ENCODE measurements around the gene VPS41.

VPS41 gene

DNA sequence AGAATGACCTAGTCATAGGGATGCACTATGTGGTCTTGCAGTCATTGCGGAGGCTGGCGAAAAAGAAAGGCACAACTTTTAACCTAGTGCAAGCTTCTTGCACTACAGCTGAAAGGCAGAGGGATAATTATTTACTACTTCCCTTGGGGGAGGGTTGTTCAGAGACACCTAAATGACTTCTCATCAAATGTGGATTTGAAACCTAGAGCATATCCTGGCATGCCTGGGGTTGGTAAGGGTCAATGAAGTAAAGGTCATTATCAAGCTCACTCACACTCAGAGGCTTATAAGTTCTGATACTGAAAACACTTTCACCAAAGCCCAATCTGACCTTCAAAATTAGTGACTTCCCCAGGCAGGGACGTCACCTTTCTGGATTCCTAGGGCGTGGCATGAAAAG is 168.9 kb downstream of the VPS41 start:
- DNase-seq (ENCODE audit: low read depth in 2 of 3, low spot score in 2 of 3): no peak

GRCh38 chr7:38736138-38736537 is 172.9 kb downstream of the VPS41 start:
- no peak for DNase-seq (ENCODE audit: low read depth in 2 of 3, low spot score in 2 of 3)

DNA sequence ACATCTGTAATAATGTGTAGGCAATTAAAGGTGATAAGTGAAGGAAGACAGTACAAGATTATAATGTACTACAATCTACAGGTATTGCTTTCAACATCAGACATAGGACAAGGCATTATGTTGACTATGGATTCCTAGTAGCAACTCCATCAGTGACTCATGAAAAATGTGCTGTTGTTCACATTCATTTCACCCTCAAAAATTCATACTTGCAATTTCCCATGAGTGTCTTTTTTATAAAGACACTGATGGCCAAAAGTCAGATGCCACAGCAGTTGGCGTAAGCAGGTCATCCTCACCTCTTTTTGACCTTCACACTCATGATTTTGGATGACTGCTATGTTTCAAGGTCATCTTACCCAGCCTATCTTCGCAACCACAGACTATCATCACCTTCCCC is 177.8 kb downstream of the VPS41 start:
- no peak for DNase-seq (ENCODE audit: low read depth in 2 of 3, low spot score in 2 of 3)

DNA sequence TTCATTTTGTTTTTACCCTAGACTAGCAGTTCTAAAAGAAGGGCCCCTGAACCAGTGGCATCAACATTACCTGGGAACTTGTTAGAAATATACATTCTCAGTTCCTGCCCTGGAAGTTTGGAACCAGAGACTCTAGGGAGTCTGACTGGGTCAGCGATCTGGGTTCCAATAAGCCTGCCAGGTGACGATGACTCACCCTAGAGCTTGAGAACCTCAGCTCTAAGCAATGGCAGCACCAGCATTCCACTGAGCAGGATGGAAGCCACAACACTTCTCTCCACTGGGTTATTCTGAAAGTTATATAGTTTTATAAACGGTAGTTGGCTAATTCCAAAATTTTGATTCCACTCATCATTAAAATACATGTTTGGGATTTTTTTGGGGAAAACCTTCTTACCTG is 180.8 kb downstream of the VPS41 start:
- no peak for DNase-seq (ENCODE audit: low read depth in 2 of 3, low spot score in 2 of 3)

DNA sequence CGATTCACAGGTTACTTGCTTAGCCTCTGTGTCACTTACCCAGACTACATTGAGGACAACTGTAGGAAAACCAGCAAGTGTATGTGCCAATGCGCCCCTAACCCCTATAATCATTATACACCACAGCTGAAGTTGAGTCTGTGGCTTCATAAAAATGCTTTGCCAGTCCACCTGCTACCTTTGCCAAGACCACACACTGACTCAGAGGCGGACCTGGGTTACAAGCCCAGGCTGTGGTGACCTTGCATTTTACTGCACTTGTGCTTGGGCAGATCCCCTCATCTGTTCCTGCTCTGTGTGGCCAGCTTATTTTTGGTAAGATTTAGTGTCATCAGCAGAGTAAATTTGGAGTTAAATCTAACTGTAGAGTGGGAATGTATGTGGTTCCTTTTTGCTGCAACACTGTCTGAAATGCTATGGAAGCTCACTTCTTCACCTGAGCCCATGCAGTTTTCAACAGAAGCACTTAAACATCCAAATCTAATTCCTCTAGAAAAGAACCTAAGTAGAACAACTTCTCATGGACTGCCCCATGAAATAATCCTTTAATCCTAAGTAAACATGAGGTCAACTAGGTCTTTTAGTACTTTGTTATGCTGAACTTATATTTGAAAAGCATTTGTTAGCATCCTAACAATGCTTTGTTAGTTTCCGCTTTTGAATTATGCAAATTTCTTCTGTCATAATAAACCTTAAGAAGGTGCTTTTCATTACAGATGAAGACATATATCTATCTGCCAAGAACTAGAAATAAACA is 181.6 kb downstream of the VPS41 start:
- no peak for DNase-seq (ENCODE audit: low read depth in 2 of 3, low spot score in 2 of 3)

DNA sequence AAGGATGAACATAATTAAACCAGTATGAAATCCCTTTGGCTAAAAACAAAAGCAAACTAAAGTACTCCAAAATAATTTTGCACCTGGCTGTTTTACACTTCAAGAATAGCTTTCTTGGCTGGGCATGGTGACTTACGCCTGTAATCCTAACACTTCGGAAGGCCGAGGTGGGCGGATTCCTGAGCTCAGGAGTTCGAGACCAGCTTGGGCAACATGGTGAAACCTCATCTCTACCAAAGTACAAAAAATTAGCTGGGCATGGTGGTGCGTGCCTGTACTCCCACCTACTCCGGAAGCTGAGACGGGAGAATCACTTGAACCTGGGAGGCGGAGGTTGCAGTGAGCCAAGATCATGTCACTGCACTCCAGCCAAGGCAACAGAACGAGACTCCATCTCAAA is 185.7 kb downstream of the VPS41 start:
- DNase-seq (ENCODE audit: low read depth in 2 of 3, low spot score in 2 of 3): no peak

DNA sequence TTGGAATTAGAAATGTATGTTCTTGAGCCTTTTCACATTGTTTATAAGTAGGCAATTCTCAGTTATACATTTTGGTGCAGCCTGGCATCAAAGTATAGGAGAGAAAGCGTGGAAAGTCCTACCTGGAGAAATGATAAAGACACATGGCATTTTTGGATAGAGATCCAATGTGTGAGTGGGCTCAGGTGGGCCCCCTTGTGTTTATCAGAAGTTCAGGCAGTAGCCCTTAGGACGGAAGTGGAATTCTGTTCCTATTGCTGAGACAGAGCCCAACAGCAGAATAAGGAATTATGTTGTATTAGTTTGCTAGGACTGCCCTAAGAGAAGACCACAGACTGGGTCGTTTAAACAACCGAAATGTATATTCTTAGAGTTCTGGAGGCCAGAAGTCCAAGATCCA is 192.6 kb downstream of the VPS41 start:
- DNase-seq (ENCODE audit: low read depth in 2 of 3, low spot score in 2 of 3): no peak

GRCh38 chr7:38709123-38709522 is 199.9 kb downstream of the VPS41 start:
- no peak for DNase-seq (ENCODE audit: low read depth in 2 of 3, low spot score in 2 of 3)

- DNase-seq (ENCODE audit: low read depth in 2 of 3, low spot score in 2 of 3): no peak
Measured at GRCh38 chr7:38704751-38705150, 204.2 kb downstream of the VPS41 start.

DNA sequence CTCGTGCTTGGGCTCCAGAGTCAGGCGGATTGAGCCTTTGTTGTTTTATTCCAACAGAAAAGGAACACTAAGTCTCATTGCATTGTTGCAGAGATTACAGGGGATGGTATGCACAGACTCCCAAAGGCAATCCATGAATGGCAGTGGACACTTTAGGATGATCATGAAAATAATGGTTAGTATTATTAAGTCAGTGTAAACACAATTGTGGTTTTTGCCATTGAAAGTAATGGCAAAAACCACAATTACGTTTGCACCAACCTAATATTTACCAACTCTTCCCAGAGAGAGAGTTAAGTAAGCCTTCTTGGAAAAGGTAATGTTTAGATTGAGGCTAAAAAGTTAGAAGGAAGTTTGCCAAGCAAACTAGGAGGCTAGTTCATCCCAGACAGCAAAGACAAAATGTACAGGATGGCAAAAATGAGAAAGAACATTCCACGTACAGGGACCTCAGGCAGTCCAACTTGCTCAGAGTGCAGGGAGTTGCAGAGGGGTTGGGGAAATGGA is 204.9 kb downstream of the VPS41 start:
- no peak for DNase-seq (ENCODE audit: low read depth in 2 of 3, low spot score in 2 of 3)

- DNase-seq (ENCODE audit: low read depth in 2 of 3, low spot score in 2 of 3): no peak
Measured at GRCh38 chr7:38703093-38703492, 205.9 kb downstream of the VPS41 start.

- DNase-seq (ENCODE audit: low read depth in 2 of 3, low spot score in 2 of 3): no peak
Measured at GRCh38 chr7:38702002-38702535, 206.9 kb downstream of the VPS41 start.

DNA sequence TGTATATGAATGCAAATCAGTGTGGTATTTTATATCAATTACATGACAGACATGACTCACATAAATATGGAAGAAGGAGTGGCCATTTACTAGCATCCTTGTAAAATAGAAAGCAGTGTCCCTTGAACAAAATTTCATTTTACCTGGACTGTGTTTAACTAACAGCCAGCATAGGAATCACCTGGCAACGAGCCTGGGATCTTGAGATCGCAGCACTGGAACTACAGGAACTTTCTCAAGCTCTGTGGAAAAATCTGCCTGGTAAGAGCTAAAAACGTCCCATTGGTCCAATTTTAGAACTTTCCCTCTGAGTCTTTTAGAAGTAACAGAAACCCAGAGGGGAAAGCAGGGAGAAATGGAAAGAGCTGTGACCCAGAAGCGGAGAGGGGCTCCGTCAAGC is 208.9 kb downstream of the VPS41 start:
- no peak for DNase-seq (ENCODE audit: low read depth in 2 of 3, low spot score in 2 of 3)

GRCh38 chr7:38699471-38699870 is 209.5 kb downstream of the VPS41 start:
- DNase-seq (ENCODE audit: low read depth in 2 of 3, low spot score in 2 of 3): no peak

DNA sequence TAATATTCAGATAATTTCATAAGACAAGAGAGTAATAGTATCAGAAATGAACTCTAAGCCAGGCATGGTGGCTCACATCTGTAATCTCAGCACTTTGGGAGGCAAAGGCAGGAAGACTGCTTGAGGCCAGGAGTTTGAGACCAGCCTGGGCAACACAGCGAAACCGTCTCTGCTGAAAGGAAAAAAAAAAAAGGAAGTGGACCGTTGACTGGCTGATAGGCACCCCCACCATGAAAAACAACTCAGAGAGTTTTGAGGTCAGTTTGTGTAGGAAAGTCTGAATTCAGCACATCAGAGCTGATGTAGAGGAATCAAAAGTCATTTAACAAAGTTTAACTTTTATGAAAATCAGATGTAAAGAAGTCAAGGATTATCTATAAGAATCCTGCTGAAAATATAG is 214.7 kb downstream of the VPS41 start:
- no peak for DNase-seq (ENCODE audit: low read depth in 2 of 3, low spot score in 2 of 3)

- no peak for DNase-seq (ENCODE audit: low read depth in 2 of 3, low spot score in 2 of 3)
Measured at GRCh38 chr7:38686888-38687287, 222.1 kb downstream of the VPS41 start.

DNA sequence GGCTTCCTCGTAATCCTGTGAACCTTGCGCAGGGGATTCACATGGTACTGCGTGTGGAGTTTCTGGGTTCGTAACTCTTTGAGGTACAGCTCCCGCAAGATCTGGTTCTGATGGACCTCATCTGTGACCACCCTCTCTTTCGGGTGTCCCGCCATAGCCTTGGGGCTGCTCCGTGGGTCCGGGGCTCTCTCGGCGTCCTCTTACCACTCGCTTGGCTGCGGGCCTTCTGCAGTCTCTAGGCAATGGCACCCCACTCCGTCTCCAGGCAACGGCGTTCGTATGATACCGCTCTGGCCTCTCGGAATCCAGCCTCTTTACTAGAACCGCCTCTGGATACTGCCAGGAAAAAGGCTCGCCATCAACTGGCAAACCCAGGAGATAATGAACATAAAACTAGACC is 223.1 kb downstream of the VPS41 start:
- DNase-seq (ENCODE audit: low read depth in 2 of 3, low spot score in 2 of 3): no peak

DNA sequence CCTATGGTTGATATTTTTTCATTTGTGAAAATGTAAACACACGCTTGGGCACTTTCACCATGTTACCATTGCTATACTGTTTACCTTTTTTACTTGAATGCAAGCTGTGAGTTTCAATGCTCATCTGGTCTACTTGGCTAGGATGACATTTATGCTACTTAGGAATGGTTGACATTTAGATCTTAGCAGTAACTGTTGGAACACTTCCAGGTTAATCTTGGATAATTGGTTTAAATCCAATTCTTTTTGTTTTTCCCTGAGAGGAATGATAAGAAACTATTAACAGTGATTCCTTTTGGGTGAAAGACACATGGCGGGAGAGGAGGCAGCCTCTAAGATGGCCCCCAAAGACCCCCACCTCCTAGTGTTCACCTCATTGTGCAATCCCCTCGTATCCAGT is 226.4 kb downstream of the VPS41 start:
- no peak for DNase-seq (ENCODE audit: low read depth in 2 of 3, low spot score in 2 of 3)

- DNase-seq (ENCODE audit: low read depth in 2 of 3, low spot score in 2 of 3): no peak
Measured at GRCh38 chr7:38681882-38682281, 227.1 kb downstream of the VPS41 start.

GRCh38 chr7:38679419-38679818 is 229.6 kb downstream of the VPS41 start:
- no peak for DNase-seq (ENCODE audit: low read depth in 2 of 3, low spot score in 2 of 3)

GRCh38 chr7:38678698-38679054 is 230.3 kb downstream of the VPS41 start:
- DNase-seq (ENCODE audit: low read depth in 2 of 3, low spot score in 2 of 3): no peak

DNA sequence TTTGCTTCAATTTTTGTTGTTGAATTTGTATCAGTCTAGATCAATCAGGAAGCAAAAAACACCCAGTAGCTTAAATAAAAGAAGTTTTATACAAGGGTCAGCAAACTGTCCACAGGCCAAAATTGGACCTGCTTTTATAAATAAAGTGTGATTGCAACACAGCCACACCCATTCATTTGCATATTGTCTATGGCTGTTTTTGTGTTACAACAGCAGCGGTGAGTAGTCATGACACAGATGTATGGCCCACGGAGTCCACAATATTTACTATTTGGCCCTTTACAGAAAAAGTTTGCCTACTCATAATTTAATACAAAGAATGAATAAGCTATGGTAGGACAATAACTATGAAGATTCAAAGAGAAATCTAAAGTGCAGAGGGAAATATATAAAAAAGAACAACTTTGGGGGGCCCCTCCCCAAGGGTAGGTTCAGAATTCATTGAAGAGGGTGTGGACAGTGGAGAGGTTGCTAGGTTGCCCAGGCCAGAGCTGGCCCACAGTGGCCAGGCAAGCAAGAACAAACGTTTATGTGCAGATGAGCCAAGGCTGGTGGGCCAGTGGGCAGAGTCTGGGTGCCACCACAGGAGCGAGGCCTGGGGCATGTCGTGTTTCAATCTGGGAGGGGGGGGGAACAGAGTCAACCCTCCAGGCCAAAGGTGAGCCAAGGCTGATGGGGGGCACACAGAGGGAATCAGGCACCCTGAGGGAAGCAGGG is 230.9 kb downstream of the VPS41 start:
- no peak for DNase-seq (ENCODE audit: low read depth in 2 of 3, low spot score in 2 of 3)
